Mucosa of gallbladder (tissue), 1 donor: Measurements from ENCODE around the gene LIN52. TPM values are rescaled to one million over a fixed set of nuclear protein-coding genes. Genes with fewer than 3 reads are reported as not detected.
"Not testable (repeated sequence)": the region's sequence is repeated elsewhere in the genome, so short reads cannot be mapped to it uniquely, and the experiment has no call there.

ENCODE experiments used
- DNase-seq: peaks from one replicate; pipeline ENCODE4 v3.0.0-alpha.2; 2020; ENCODE audit warnings: low spot score
- total RNA-seq: library from RNA; stranded (reverse); gene quantifications from one replicate; pipeline ENCODE4 v1.2.1, GENCODE V29; 2021
- donor health status: DM: no; HTN: no; CAD: no.

Gene LIN52
- total RNA-seq, 1 donor from 2014 or later, result 9.5 TPM

DNA sequence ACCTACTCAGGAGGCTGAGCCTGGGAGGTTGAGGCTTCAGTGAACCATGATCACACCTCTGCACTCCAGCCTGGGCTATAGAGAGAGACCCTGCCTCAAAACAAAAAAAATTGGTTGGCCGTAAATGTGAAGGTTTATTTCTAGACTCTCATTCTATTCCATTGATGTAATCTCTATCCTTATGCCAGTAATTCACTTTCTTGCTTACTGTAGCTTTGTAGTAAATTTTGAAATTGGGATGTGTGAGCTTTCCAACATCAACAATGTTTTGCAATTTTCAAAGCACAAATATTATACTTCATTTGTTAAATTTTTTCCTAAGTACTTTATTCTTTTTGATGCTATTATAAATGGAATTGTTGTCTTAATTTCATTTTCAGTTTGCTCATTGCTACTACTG lies 24.6 kb downstream of the LIN52 start:
- DNase-seq, result no peak

DNA sequence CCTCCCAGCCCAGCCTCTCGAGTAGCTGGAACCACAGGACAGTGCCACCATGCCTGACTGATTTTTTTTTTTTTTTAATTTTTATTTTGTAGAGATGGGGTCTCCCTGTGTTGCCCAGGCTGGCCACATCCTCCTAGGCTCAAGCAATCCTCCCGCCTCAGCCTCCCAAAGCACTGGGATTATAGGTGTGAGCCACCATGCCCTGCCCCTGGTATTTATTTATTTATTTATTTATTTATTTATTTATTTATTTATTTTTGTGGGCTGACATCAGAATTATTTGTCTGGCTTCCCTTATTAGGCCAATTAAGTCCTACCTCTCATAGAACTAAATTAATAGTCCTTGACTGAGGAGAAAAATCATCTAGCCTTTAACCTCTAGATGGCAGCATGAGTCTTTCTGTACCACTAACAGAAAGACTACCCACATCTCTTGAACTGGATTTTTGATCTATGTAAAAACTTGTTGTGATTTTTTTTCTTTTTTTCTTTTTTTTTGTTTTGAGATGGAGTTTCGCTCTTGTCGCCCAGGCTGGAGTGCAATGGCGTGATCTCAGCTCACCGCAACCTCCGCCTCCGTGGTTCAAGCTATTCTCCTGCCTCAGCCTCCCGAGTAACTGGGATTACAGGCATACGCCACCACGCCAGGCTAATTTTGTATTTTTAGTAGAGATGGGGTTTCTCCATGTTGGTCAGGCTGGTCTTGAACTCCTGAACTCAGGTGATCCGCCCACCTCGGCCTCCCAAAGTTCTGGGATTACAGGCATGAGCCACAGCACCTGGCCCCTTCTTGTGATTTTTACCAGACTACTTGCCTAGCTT lies 26.9 kb downstream of the LIN52 start:
- DNase-seq, result not testable (repeated sequence)

DNA sequence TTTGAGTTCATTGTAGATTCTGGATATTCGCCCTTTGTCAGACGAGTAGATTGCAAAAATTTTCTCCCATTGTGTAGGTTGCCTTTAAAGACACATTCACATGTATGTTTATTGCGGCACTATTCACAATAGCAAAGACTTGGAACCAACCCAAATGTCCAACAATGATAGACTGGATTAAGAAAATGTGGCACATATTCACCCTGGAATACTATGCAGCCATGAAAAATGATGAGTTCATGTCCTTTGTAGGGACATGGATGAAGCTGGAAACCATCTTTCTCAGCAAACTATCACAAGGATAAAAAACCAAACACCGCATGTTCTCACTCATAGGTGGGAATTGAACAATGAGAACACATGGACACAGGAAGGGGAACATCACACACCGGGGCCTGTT lies 40.7 kb downstream of the LIN52 start:
- not testable (repeated sequence) for DNase-seq

DNA sequence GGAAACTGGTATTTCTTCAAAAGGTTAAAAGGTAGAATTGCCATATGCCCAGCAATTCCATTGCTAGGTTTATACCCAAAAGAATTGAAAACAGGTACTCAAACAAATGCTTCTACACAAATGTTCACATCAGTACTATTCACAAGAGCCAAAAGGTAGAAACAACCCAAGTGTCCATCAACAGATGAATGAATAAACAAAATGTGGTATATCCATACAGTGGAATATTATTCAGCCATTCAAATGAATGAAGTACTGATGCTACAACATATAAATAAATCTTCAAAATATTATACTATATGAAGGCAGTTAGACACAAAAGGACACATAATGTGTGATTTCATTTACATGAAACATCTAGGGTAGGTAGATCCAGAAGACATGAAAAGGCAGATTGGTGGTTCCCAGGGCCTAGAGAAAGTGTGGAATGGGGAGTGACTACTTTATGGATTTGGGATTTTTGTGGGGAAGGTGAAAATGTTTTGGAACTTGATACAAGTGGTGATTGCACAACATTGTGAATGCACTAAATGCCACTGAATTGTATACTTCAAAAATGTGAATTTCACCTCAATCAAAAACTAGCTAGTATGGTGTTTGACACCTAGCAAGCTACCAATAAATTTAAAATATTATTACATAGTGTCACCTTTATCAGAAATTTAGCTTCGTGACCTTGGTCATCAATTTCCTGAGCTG lies 41.7 kb downstream of the LIN52 start:
- no peak for DNase-seq

DNA sequence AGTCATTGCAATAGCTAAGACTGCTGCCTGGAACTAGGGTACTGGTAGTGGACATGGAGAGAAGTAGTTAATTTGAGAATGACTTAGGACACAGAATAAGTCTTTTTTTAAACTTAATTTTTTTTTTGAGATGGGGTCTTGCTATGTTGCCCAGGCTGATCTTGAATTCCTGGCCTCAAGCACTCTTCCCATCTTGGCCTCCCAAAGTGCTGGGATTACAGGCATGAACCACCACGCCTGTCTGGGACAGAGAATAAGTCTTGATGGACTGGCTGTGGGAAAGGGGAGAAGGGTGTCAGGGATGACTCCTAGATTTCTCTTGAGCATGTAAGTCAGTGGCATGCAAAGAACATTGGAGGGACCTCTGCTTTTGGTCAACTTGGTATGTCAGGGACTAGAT lies 42.9 kb downstream of the LIN52 start:
- DNase-seq, result no peak

DNA sequence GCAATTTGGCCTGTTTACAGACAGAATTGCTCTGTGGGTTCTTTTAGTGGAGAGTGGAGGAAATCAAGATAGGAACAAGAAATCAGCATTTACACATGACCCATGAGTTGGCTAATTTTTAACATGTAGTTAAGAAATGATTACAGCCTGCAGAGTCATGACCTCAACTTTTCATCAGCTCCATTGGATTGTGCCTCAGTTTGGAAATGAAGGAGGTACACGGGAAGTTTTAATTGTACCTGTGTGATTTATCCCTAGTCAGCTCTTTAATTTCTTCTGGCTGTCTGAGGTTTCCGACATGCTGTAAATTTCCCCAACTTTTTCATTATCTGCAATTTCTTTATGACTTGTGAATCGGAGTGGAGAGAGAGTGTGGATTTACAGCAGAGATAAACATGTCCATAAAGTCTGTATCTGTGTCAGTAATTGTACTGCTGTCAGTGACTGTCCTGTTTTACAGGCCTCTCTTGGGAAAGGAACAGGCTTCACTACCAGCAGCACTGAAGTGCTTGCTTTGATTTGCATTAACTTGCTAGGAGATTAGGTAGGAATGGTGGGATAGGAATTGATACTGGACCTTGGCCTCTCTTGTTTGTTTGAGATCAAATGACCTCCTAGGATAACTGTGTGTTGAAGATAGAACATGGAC lies 49.2 kb downstream of the LIN52 start:
- DNase-seq, result no peak

GRCh38 chr14:74134484-74134883 lies 49.7 kb downstream of the LIN52 start:
- DNase-seq, result no peak

- DNase-seq, result no peak
Observed at GRCh38 chr14:74135426-74135825, 50.7 kb downstream of the LIN52 start.

DNA sequence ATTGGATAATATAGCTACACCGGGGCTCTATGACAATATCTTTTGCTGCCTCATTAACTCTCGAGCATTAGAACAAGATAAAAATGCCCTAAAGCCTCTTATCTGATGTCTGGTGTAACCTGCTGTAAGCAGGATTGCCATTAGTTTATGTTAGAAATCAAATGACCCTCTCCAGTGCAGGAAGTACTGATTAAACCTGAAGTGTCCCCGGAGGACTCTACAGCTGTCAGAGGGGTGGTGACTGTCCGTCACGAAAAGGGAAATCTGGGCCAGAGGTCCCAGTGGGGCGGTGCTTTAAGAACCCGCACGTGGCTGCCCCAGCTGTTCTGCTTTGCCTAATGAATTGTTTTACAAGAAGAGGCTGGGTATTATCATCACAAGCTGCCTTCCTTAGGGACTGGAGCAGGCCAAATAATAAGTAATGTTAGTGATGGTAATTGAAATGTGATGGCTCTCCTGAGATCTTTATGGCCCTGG lies 55.7 kb downstream of the LIN52 start:
- peak; percentile 22 for DNase-seq

GRCh38 chr14:74141703-74142102 lies 56.9 kb downstream of the LIN52 start:
- DNase-seq, result no peak

DNA sequence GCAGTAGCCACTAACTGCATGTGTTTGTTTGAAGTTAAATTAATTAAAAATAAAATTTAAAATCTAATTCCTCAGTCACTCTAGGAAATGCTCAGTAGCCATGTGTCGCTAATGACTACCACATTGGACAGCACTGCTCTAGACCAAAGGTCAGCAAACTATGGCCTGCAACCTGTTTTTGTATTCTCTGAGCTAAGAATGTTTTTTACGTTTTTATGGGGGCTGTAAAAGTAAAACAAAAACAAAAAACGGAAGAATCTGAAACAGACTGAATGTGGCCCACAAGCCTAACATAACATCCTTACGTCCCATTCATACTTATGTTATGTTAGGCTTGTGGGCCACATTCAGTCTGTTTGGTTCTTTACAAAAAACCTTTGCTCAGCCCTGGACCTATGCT lies 57.8 kb downstream of the LIN52 start:
- no peak for DNase-seq

DNA sequence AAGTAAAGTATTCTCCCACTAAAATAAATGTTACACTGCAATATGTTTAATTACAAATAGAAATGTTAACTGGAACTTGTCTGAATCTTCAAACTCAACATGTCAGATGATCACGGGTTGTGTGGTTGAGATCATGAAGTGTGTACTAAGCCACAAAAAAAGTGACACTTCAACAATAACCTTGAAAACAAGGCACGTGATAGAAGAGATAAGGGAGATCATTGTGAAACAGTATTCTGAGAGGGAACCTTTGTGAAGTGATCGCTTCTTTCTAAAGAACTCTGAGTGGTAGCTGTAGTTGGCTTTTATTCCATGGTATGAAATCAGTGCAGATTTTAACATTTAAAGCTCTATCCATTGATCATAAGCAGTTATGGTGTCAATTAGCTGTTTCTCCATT lies 60.0 kb downstream of the LIN52 start:
- no peak for DNase-seq

- no peak for DNase-seq
Observed at GRCh38 chr14:74147571-74147970, 62.8 kb downstream of the LIN52 start.

DNA sequence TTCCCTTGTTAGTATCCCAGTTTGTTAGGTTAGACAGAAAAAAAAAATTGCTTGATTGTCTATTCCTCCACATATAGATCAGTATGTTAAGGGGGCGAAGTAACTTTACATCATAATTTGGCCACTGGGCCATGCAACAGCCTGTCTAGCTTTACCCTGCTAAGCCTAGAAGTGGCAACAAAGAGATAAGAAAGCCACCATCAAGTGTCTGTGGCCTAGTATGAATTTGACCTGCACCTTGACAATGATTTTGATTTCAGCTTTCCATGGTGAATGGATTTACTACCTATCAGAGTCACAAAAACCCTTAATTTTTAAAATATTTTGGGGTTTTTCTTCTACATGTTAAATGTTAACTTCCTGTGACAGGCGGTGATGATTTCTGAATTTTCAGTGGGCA lies 63.9 kb downstream of the LIN52 start:
- DNase-seq, result no peak

GRCh38 chr14:74155287-74155686 lies 70.5 kb downstream of the LIN52 start:
- DNase-seq, result no peak

DNA sequence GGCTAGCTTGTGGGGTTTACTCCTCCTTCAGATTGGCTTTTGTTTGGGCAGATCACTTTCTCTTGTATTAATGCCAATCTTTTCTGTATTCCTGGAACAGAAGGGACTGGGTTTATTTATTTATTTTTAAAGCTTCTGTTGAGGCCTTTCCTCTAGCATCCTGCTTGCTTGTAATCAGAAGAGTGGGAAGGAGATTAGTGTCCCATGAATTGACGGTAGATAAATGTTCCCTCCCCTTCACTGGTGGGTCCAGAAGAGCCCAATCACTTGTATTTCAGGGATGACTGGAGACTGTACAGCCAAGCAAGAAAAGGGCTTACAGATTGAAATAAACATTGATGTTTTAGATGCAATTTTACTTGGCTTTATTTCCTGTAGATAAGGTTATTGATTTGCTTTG lies 71.0 kb downstream of the LIN52 start:
- no peak for DNase-seq

GRCh38 chr14:74160763-74161162 lies 76.0 kb downstream of the LIN52 start:
- DNase-seq, result no peak

DNA sequence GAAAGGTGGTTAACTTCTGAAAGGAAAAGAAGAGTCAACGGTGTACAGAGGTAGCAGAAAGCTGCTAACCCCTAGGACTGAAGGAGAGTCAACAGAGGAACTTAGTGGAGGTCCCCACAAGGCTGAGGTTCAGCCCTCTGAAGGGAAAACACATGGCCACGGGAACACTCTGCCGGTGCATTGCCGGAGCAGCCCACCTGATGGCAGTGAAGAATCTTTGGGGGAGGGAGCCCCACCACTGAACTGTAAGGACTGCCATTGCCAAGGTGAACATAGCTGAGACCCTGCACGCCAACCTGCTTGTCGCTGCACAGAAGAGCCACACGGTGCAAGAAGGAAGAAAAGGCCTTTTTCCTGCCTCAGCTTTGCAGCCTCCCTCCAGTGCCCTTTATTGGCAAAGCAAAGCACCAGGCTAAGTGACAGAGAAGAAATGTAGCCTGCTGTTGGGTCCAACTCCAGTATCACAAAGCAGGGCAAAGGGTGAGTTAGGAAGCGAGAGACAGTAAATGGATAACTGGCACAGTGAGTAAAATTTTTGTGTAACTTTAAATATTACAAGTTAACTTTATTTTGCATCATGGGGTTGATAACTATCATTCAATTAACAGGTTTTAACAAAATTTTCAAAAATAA lies 76.9 kb downstream of the LIN52 start:
- no peak for DNase-seq

- DNase-seq, result no peak
Observed at GRCh38 chr14:74169906-74170305, 85.2 kb downstream of the LIN52 start.

- DNase-seq, result no peak
Observed at GRCh38 chr14:74176400-74176793, 91.6 kb downstream of the LIN52 start.

DNA sequence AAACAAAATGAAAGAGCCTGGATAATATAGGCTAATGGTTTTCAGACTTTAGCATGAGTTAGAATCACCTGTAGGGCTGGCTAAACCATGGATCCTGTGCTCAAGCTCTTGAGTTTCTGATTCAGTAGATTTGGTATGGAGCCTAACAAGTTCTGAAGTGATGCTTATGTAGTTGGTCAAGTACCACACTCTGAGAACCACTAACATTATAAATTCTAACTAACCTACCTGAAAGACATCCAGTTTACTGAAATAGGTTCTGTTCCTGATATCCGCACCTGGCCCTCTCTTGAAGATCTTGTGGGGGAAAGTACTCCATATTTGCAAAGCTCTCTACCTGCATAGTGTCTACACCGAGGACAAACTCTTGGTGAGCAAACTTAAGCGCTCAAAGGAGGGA lies 95.1 kb downstream of the LIN52 start:
- DNase-seq, result no peak

DNA sequence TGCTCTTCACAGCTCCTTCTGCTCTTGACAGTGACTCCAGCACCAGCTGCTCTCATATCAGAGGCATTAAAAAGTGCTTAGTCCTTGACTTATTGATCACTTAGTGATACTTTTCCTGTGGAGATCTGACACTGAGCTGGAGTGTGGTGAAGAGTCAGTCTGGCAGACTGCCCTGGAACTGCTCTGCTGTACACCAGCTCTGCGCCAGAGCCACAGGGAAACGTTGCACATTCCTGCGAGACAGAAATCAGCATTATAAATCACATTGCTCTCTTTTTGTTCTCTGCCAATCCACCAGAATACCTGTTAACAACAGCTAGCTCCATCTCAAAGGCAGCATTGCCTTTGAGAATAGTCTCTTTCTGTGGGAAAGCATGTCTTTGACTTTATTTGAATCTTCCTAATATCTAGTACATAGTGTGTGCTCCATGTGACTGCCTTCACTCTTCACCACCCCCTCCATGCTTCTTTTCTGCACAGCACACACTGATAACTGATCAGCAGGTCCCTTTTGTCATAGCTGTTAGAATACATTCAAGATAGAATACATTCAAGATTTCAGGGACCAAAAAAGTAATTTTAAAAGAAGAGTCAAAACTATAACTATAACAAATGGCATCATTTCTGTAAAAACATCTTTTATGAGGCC lies 106.3 kb downstream of the LIN52 start:
- DNase-seq, result no peak
